GM12864 (cell line): ENCODE data around the gene SCAF11.

Experiments used
- DNase-seq: peaks from one replicate; pipeline ENCODE4 v3.0.0-alpha.2; 2011; ENCODE audit warnings: low read depth
- H3K4me3 ChIP-seq: 2 replicates; pipeline ENCODE4 v1.5.1; 2011; ENCODE audit warnings: mild to moderate bottlenecking, low read depth, low read length, control low read depth
- TF ChIP-seq, protein P1 (sequence below): IDR thresholded peaks from 2 replicates; pipeline ENCODE4 v1.5.1; 2011; ENCODE audit warnings: low read depth, mild to moderate bottlenecking, moderate library complexity, low read length, control low read depth, inconsistent platforms; ENCODE audit errors: missing control alignments

The SCAF11 gene

DNA sequence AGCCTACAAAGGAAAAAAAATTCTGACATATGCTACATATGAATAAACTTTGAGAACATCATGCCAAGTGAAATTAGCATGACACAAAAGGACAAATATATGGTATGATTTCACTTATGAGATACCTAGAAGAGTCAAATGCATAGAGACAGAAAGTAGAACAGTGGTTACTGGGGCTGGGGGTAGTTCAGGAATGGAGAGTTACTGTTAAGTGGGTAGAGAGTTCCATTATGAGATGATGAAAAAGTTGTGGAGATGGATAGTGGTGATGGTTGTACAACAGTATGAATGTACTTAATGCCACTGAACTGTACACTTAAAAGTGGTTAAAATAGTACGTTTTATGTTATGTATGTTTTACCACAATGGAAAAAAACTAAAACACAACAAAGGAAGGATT is 92.3 kb downstream of the SCAF11 start:
- H3K4me3 ChIP-seq = no peak overlapping the region
- DNase-seq = no peak
- TF ChIP-seq, protein P1, sequence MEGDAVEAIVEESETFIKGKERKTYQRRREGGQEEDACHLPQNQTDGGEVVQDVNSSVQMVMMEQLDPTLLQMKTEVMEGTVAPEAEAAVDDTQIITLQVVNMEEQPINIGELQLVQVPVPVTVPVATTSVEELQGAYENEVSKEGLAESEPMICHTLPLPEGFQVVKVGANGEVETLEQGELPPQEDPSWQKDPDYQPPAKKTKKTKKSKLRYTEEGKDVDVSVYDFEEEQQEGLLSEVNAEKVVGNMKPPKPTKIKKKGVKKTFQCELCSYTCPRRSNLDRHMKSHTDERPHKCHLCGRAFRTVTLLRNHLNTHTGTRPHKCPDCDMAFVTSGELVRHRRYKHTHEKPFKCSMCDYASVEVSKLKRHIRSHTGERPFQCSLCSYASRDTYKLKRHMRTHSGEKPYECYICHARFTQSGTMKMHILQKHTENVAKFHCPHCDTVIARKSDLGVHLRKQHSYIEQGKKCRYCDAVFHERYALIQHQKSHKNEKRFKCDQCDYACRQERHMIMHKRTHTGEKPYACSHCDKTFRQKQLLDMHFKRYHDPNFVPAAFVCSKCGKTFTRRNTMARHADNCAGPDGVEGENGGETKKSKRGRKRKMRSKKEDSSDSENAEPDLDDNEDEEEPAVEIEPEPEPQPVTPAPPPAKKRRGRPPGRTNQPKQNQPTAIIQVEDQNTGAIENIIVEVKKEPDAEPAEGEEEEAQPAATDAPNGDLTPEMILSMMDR = no peak

DNA sequence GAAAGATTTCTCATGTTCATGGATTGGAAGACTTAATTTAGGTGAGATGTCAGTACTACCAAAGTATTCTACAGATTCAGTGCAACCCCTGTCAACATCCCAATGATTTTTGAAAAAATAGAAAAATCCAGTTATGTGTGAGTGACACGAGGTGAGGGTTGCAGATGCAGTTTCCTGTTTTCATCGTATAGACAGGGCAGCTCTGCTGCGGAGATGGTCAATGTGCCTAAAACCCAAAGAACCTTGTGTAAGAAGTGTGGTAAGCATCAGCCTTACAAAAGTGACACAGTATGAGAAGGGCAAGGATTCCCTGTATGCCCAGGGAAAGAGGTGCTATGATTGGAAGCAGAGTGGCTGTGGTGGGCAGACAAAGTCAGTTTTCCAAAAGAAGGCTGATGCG is 94.4 kb downstream of the SCAF11 start:
- no peak overlapping the region for H3K4me3 ChIP-seq
- DNase-seq = no peak
- TF ChIP-seq, protein P1 = no peak

DNA sequence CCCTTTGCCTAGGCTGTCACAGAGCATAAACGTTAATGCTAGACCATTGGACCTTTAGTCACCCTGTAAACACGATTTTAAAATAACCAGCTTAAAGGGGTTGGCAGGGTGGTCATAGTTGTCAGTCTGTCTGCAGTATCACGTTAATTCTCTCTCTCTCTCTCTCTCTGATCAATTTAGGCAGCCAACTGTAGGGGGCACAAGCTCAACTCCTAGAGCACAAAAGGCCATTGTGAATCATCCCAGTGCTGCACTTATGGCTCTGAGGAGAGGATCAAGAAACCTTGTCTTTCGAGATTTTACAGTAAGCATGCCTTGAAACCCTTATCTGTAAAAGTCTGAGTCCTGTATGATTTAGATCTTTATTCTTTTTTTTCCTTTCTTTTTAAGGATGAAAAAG is 97.1 kb downstream of the SCAF11 start:
- TF ChIP-seq, protein P1 = peak; percentile 15
- no peak overlapping the region for H3K4me3 ChIP-seq
- DNase-seq = no peak

DNA sequence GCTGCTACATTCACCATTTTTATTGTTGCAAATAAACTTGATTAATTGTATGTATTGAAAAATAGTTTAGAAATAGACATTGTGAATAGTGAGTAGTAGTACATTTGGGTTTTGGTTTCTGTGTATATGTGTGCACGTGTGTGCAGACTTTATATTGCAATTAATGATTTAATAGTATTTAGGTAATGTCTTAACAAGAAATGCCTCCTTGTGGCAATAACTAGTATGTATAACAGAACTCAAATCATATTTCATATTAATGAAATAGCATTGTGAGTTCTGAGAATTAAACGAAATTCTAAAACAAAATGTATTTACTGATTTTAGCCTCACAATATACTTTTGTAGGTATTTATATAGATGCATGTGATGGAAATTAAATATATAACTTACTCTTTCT is 100.1 kb downstream of the SCAF11 start:
- DNase-seq = no peak
- no peak overlapping the region for H3K4me3 ChIP-seq
- TF ChIP-seq, protein P1 = no peak

DNA sequence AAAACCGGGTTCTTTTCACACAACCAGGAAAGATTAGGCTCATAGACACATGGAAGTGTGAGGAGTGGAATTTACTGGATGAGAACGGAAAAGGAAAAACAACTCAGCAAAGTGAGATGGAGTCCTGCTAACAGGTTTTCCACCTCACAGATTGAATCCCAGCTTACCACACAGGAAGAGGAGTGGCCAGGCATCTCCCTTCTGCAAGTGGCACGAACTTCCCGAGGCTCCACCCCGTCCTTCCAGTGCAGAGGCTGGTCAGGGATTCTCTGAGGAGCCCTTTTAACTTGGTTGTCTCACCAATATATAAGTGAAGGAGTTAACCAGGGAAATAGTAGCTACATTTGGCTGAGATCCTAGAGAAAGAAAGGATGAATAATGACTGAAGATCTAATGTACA is 102.8 kb downstream of the SCAF11 start:
- no peak for DNase-seq
- TF ChIP-seq, protein P1 = no peak
- H3K4me3 ChIP-seq = no peak overlapping the region

DNA sequence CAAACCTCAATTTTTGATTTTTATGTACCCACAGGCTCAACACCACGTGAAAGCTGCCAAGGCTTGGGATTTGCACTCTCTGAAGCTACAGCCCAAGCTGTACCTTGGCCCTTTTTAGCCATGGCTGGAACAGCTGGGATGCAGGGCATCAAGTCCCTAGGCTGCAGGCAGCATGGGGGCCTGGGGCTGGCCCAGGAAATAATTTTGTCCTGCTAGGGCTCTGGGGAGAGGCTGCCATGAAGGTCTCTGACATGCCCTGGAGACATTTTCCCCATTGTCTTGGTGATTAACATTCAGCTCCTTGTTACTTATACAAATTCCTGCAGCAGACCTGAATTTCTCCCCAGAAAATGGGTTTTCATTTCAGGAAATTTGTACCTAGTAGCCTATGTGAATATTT is 103.7 kb downstream of the SCAF11 start:
- no peak overlapping the region for H3K4me3 ChIP-seq
- TF ChIP-seq, protein P1 = no peak
- DNase-seq = no peak

DNA sequence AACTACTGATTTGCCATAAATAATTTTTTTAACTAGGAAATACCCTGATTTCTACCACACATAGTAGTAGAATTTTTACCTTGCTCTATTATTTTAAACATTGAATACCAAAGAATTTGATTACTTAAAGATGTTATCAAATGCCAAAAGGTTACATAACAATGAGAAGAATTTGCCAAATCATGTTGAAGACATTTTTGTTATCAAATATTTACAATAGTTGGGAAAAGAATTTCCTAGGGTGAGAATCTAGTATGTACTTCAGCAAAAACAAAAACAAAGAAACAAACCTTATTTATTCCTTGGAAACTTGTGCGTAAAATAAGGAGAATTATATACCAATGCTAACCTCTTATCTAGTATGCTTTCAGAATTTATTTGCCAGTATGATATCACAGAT is 107.2 kb downstream of the SCAF11 start:
- TF ChIP-seq, protein P1 = no peak
- no peak for DNase-seq
- H3K4me3 ChIP-seq = no peak overlapping the region
